AG04449 (cell line): ENCODE measurements around the gene NFIX.

Source experiments
- CTCF ChIA-PET: fragments of 350-600 bp; formaldehyde crosslinking; extraction: SDS; loops from one replicate; lab custom pipeline; 2021; ENCODE audit warnings: antibody characterized with exemption; lab: Yijun Ruan, JAX
- POLR2A ChIA-PET: fragments of 400-600, 350-600 bp; formaldehyde crosslinking; extraction: SDS; loops from one replicate; lab custom pipeline; 2020; ENCODE audit warnings: antibody characterized with exemption, inconsistent platforms; lab: Yijun Ruan, JAX
- DNase-seq: peaks from one replicate; pipeline ENCODE4 v3.0.0-alpha.2; 2010; ENCODE audit warnings: low read depth, low spot score
- H3K4me3 ChIP-seq: 2 replicates; pipeline ENCODE4 v1.5.1; 2011; ENCODE audit warnings: low read depth, mild to moderate bottlenecking, control low read depth, low read length
- CTCF ChIP-seq: IDR thresholded peaks from one replicate; pipeline ENCODE4 v1.5.1; 2011; ENCODE audit warnings: mild to moderate bottlenecking, moderate library complexity, low read length, control low read depth, inconsistent platforms; ENCODE audit not compliant: insufficient read depth; ENCODE audit errors: missing control alignments

Gene NFIX

DNA sequence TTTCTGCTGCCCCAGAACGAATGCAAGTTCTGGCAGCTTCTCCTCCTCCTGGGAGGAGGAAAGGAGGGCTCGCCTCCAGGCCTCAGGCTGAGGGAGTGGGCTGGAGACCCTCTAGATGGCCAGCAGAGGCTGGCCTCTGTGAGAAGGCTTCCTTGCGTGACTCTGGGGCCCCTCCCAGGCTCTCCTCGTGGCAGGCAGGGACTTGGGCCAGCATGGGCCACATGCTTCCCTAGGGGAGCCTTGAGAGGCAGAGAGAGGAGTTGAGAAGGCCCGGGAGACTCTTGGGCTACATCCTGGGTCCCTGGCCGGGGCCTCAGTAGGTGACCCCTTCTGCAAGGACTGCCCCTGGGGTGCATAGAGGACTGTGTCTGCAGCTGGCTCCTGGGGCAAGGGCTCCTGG lies 81.5 kb downstream of the NFIX start:
- POLR2A ChIA-PET = interaction anchor here (1.4 kb wide), 1 partner anchor 21 kb away, joined by 4 read pairs; no protein-coding TSS in a partner anchor
- H3K4me3 ChIP-seq = no peak overlapping the region
- no peak for TF ChIP-seq CTCF
- CTCF ChIA-PET = interaction anchor here (1.0 to 30.9 kb wide), 5 partner anchors 13 to 97 kb away, joined by 3 to 573 read pairs (median 111); no protein-coding TSS in a partner anchor
- DNase-seq = no peak

DNA sequence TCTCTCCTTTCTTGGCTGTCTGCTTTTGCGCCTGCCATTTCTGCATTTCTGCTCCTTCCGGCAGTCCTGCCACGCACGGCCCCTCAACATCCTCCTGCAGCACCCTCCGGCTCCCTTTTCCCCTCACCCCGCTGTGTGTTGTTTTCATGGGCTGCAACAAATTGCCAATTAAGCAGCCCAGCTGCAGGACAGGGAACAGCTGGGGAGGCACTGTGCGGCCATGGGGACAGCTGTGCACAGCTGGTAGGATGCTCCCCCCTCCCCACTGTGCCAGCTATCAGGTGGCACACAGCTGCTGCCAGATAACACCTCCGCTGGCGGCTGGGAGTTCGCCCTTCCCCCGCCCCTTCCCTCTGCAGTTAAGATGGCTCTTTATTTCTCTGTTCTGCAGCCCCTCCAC lies 82.0 kb downstream of the NFIX start:
- H3K4me3 ChIP-seq = no peak overlapping the region
- CTCF ChIA-PET = interaction anchor here (1.1 to 30.9 kb wide), 6 partner anchors 16 to 112 kb away, joined by 3 to 573 read pairs (median 58); no protein-coding TSS in a partner anchor
- POLR2A ChIA-PET = interaction anchor here (1.4 kb wide), 1 partner anchor 21 kb away, joined by 4 read pairs; no protein-coding TSS in a partner anchor
- TF ChIP-seq CTCF = no peak
- DNase-seq = no peak

GRCh38 chr19:13078381-13078780 lies 83.1 kb downstream of the NFIX start:
- ChIA-PET CTCF (interaction anchor here (0.9 to 30.9 kb wide), 9 partner anchors 8 to 113 kb away, joined by 3 to 573 read pairs (median 5); no protein-coding TSS in a partner anchor), POLR2A (no interaction called here)
- TF ChIP-seq CTCF = no peak
- no peak for DNase-seq
- H3K4me3 ChIP-seq = no peak overlapping the region

- POLR2A ChIA-PET = no interaction called here
- H3K4me3 ChIP-seq = no peak overlapping the region
- no peak for DNase-seq
- TF ChIP-seq CTCF = no peak
- CTCF ChIA-PET = interaction anchor here (0.9 to 30.9 kb wide), 9 partner anchors 9 to 114 kb away, joined by 3 to 573 read pairs (median 5); no protein-coding TSS in a partner anchor
Observed at GRCh38 chr19:13078897-13079541, 83.7 kb downstream of the NFIX start.

- ChIA-PET POLR2A (no interaction called here), CTCF (interaction anchor here (0.9 to 30.9 kb wide), 7 partner anchors 9 to 114 kb away, joined by 3 to 573 read pairs (median 9); no protein-coding TSS in a partner anchor)
- TF ChIP-seq CTCF = no peak
- no peak overlapping the region for H3K4me3 ChIP-seq
- no peak for DNase-seq
Observed at GRCh38 chr19:13079542-13079986, 84.3 kb downstream of the NFIX start.

DNA sequence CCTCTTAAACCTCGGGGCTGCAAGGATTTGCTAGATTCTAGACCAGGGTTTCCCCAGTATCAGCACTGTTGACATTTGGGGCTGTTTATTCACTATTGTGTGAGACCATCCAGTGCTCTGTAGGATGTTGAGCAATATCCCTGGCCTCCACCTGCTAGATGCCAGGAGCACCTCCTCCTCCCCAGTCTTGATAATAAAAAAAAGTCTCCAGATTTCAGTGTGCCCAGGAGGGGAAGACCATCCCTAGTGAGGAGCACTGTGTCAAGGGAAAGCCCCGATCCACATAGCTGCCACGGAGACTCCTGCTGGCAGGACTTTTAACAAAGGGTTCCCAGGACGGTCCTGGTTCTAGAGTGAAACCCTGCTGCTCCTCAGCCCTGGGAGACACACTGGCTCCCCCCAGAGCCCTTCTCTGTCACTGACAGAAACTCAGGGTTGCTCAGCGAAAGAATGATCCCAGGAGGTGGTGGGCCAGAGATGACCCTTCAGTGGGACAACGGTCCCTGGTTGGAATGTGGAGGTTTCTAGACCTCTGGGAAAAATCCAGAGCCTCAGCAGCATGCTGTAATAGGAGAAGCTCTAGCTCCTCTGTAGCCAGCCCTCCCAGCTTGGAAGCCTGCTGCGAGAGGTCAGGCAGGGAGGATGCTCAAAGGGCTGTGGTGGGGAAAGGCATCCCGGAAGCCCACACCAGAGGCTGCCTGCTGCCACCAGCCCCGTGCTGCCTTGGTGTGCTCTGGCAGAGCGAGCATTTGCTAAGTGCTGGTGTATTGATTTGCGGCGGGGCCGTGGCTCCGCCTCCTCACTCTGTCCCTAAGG lies 87.1 kb downstream of the NFIX start:
- no peak for DNase-seq
- POLR2A ChIA-PET = interaction anchor here (0.5 kb wide), 1 partner anchor 31 kb away, joined by 4 read pairs; no protein-coding TSS in a partner anchor
- CTCF ChIA-PET = interaction anchor here (0.7 to 30.9 kb wide), 11 partner anchors 10 to 117 kb away, joined by 3 to 573 read pairs (median 4); partner anchors contain the start of gene NACC1
- TF ChIP-seq CTCF = peak; percentile 58
- H3K4me3 ChIP-seq = no peak overlapping the region
